Activated naive CD8-positive, alpha-beta T cell treated with anti-CD3 and anti-CD28 coated beads, Interleukin-2, amount 10 ng/mL, durations not matched to agents 7 days and 5 days (primary cell): ENCODE results near the gene GPSM1. TPM values are rescaled to one million over a fixed set of nuclear protein-coding genes. Genes with fewer than 3 reads are reported as not detected.

Experiments
- ATAC-seq: fragments of 150-1000 bp; cut with Tn5 transposase; one replicate; pipeline ENCODE4 v1.10.0; 2021; ENCODE audit warnings: low read depth, moderate library complexity
- POLR2A ChIA-PET: fragments of 350-600 bp; sonication (Branson Sonifier 250); formaldehyde crosslinking; loops from one replicate; lab custom pipeline; 2021; ENCODE audit warnings: antibody characterized with exemption; lab: Charles Lee
- DNase-seq: peaks from one replicate; pipeline ENCODE4 v3.0.0; 2021
- H3K27ac Mint-ChIP-seq: one replicate; pipeline ENCODE4 v1.8.0; 2022; ENCODE audit warnings: mild to moderate bottlenecking, mixed read lengths
- H3K27me3 Mint-ChIP-seq: one replicate; pipeline ENCODE4 v1.8.0; 2022; ENCODE audit warnings: mild to moderate bottlenecking, moderate library complexity, mixed read lengths
- H3K36me3 Mint-ChIP-seq: one replicate; pipeline ENCODE4 v1.8.0; 2021; ENCODE audit warnings: mild to moderate bottlenecking, mixed read lengths
- H3K4me1 Mint-ChIP-seq: one replicate; pipeline ENCODE4 v1.8.0; 2021; ENCODE audit warnings: mixed read lengths
- H3K4me3 Mint-ChIP-seq: one replicate; pipeline ENCODE4 v1.8.0; 2022; ENCODE audit warnings: mild to moderate bottlenecking, moderate library complexity, mixed read lengths
- H3K9me3 Mint-ChIP-seq: one replicate; pipeline ENCODE4 v1.8.0; 2021; ENCODE audit warnings: mixed read lengths
- total RNA-seq, 2 experiments: library from RNA; stranded (reverse); gene quantifications; one replicate each; pipeline ENCODE4 v1.2.3, GENCODE V29; 2021

The GPSM1 gene
- total RNA-seq, 2 experiments from 2014 or later = 5.0 to 6.0 TPM

GRCh38 chr9:136304456-136304855 lies 22.9 kb upstream of the GPSM1 start:
- Mint-ChIP-seq H3K4me3 (no peak overlapping the region), H3K27ac (no peak overlapping the region), H3K9me3 (no peaks in the 10 kb centered on the region), H3K27me3 (no peaks in the 10 kb centered on the region), H3K4me1 (peaks cover 4% of the 10 kb centered on the region), H3K36me3 (no peaks in the 10 kb centered on the region)
- ATAC-seq (no peak), DNase-seq (no peak)
- POLR2A ChIA-PET = no interaction called here

GRCh38 chr9:136304981-136305380 lies 22.4 kb upstream of the GPSM1 start:
- no peak overlapping the region for H3K27ac Mint-ChIP-seq
- no peak overlapping the region for H3K4me3 Mint-ChIP-seq
- H3K9me3 Mint-ChIP-seq = no peaks in the 10 kb centered on the region
- POLR2A ChIA-PET = no interaction called here
- no peaks in the 10 kb centered on the region for H3K36me3 Mint-ChIP-seq
- DNase-seq = no peak
- ATAC-seq = no peak
- peaks cover 4% of the 10 kb centered on the region for H3K4me1 Mint-ChIP-seq
- H3K27me3 Mint-ChIP-seq = no peaks in the 10 kb centered on the region

- DNase-seq (no peak), ATAC-seq (peak; percentile 2)
- Mint-ChIP-seq H3K27ac (no peak overlapping the region), H3K4me1 (peaks cover 4% of the 10 kb centered on the region), H3K4me3 (no peak overlapping the region), H3K9me3 (no peaks in the 10 kb centered on the region), H3K36me3 (no peaks in the 10 kb centered on the region), H3K27me3 (no peaks in the 10 kb centered on the region)
- POLR2A ChIA-PET = no interaction called here
Measured at GRCh38 chr9:136305804-136306203, 21.5 kb upstream of the GPSM1 start.

GRCh38 chr9:136306211-136307208 lies 20.8 kb upstream of the GPSM1 start:
- POLR2A ChIA-PET = no interaction called here
- ATAC-seq (peak; percentile 30), DNase-seq (no peak)
- H3K27ac Mint-ChIP-seq = peak overlapping the region; percentile 36
- H3K36me3 Mint-ChIP-seq = no peaks in the 10 kb centered on the region
- no peaks in the 10 kb centered on the region for H3K9me3 Mint-ChIP-seq
- no peaks in the 10 kb centered on the region for H3K27me3 Mint-ChIP-seq
- H3K4me1 Mint-ChIP-seq = peaks cover 4% of the 10 kb centered on the region
- no peak overlapping the region for H3K4me3 Mint-ChIP-seq

- Mint-ChIP-seq H3K9me3 (no peaks in the 10 kb centered on the region), H3K27ac (no peak overlapping the region), H3K4me1 (peaks cover 4% of the 10 kb centered on the region), H3K27me3 (no peaks in the 10 kb centered on the region), H3K36me3 (no peaks in the 10 kb centered on the region), H3K4me3 (no peak overlapping the region)
- no peak for DNase-seq
- no peak for ATAC-seq
- POLR2A ChIA-PET = no interaction called here
Measured at GRCh38 chr9:136307215-136307750, 20.1 kb upstream of the GPSM1 start.

GRCh38 chr9:136308006-136308701 lies 19.2 kb upstream of the GPSM1 start:
- no peaks in the 10 kb centered on the region for H3K27me3 Mint-ChIP-seq
- H3K9me3 Mint-ChIP-seq = no peaks in the 10 kb centered on the region
- no peak for ATAC-seq

GRCh38 chr9:136308702-136309053 lies 18.7 kb upstream of the GPSM1 start:
- Mint-ChIP-seq H3K9me3 (no peaks in the 10 kb centered on the region), H3K36me3 (no peaks in the 10 kb centered on the region), H3K27ac (no peak overlapping the region), H3K4me1 (peaks cover 4% of the 10 kb centered on the region), H3K4me3 (no peak overlapping the region), H3K27me3 (no peaks in the 10 kb centered on the region)
- POLR2A ChIA-PET = no interaction called here
- DNase-seq = no peak
- ATAC-seq = no peak

More at GRCh38 chr9:136308006-136308701, 19.2 kb upstream of the GPSM1 start:
- no peaks in the 10 kb centered on the region for H3K36me3 Mint-ChIP-seq
- POLR2A ChIA-PET = no interaction called here
- H3K4me1 Mint-ChIP-seq = peaks cover 4% of the 10 kb centered on the region
- H3K4me3 Mint-ChIP-seq = no peak overlapping the region
- H3K27ac Mint-ChIP-seq = no peak overlapping the region
- no peak for DNase-seq

GRCh38 chr9:136309101-136309801 lies 18.1 kb upstream of the GPSM1 start:
- POLR2A ChIA-PET = no interaction called here
- no peak for DNase-seq
- ATAC-seq = no peak
- H3K27ac Mint-ChIP-seq = no peak overlapping the region
- no peaks in the 10 kb centered on the region for H3K27me3 Mint-ChIP-seq
- H3K4me3 Mint-ChIP-seq = no peak overlapping the region
- no peaks in the 10 kb centered on the region for H3K36me3 Mint-ChIP-seq
- peaks cover 4% of the 10 kb centered on the region for H3K4me1 Mint-ChIP-seq
- no peaks in the 10 kb centered on the region for H3K9me3 Mint-ChIP-seq

- POLR2A ChIA-PET = no interaction called here
- Mint-ChIP-seq H3K27me3 (no peaks in the 10 kb centered on the region), H3K27ac (no peak overlapping the region), H3K4me1 (peaks cover 4% of the 10 kb centered on the region), H3K36me3 (no peaks in the 10 kb centered on the region), H3K4me3 (no peak overlapping the region), H3K9me3 (peaks cover 5% of the 10 kb centered on the region)
- ATAC-seq (no peak), DNase-seq (no peak)
Measured at GRCh38 chr9:136309806-136310220, 17.5 kb upstream of the GPSM1 start.

- H3K27ac Mint-ChIP-seq = no peak overlapping the region
- POLR2A ChIA-PET = no interaction called here
- DNase-seq (no peak), ATAC-seq (no peak)
- peaks cover 4% of the 10 kb centered on the region for H3K4me1 Mint-ChIP-seq
- no peak overlapping the region for H3K4me3 Mint-ChIP-seq
- H3K36me3 Mint-ChIP-seq = peaks cover 2% of the 10 kb centered on the region
- H3K27me3 Mint-ChIP-seq = no peaks in the 10 kb centered on the region
- H3K9me3 Mint-ChIP-seq = peaks cover 9% of the 10 kb centered on the region
Measured at GRCh38 chr9:136310273-136311030, 16.9 kb upstream of the GPSM1 start.

GRCh38 chr9:136311051-136312008 lies 16.0 kb upstream of the GPSM1 start:
- H3K4me3 Mint-ChIP-seq = no peak overlapping the region
- no peak overlapping the region for H3K27ac Mint-ChIP-seq
- H3K27me3 Mint-ChIP-seq = no peaks in the 10 kb centered on the region
- POLR2A ChIA-PET = no interaction called here
- ATAC-seq (peak; percentile 44), DNase-seq (no peak)
- H3K4me1 Mint-ChIP-seq = peaks cover 3% of the 10 kb centered on the region
- peaks cover 2% of the 10 kb centered on the region for H3K36me3 Mint-ChIP-seq
- H3K9me3 Mint-ChIP-seq = peaks cover 14% of the 10 kb centered on the region

- peaks cover 15% of the 10 kb centered on the region for H3K9me3 Mint-ChIP-seq
- H3K27ac Mint-ChIP-seq = no peak overlapping the region
- POLR2A ChIA-PET = no interaction called here
- H3K4me3 Mint-ChIP-seq = no peak overlapping the region
- peaks cover 2% of the 10 kb centered on the region for H3K36me3 Mint-ChIP-seq
- H3K4me1 Mint-ChIP-seq = peaks cover 5% of the 10 kb centered on the region
- DNase-seq (no peak), ATAC-seq (no peak)
- H3K27me3 Mint-ChIP-seq = no peaks in the 10 kb centered on the region
Measured at GRCh38 chr9:136312009-136312375, 15.3 kb upstream of the GPSM1 start.
